Keratinocyte (primary cell): ENCODE data around the gene LYSET. TPM values are rescaled to one million over a fixed set of nuclear protein-coding genes. Genes with fewer than 3 reads are reported as not detected.

ENCODE experiments used
- DNase-seq: peaks from one replicate; pipeline ENCODE4 v3.0.0-alpha.2; 2011; ENCODE audit warnings: low read depth, missing footprints, low spot score
- FAIRE-seq: peaks from 2 replicates; lab custom pipeline; 2011; peaks lifted over from hg19 to GRCh38; lab: Jason Lieb, UNC
- H2AFZ ChIP-seq: 2 replicates; pipeline ENCODE4 v1.6.0; 2012; ENCODE audit warnings: low read length, control low read depth, inconsistent platforms; ENCODE audit not compliant: control insufficient read depth
- H3K27ac ChIP-seq: 2 replicates; pipeline ENCODE4 v1.5.1; 2011; ENCODE audit warnings: low read length; ENCODE audit not compliant: control insufficient read depth, insufficient read depth
- H3K27me3 ChIP-seq: 3 replicates; pipeline ENCODE4 v1.6.0; 2011; ENCODE audit warnings: low read length; ENCODE audit not compliant: control insufficient read depth, insufficient read depth; ENCODE audit errors: extremely low read depth
- H3K36me3 ChIP-seq, 2 experiments: 2 replicates in 1 of 2; 3 replicates in 1 of 2; pipeline ENCODE4 v1.5.1; 2011; ENCODE audit warnings: low read length in 2 of 2, mild to moderate bottlenecking in 1 of 2; ENCODE audit not compliant: control insufficient read depth in 2 of 2, insufficient read depth in 2 of 2; ENCODE audit errors: extremely low read depth in 1 of 2
- H3K4me1 ChIP-seq: 3 replicates; pipeline ENCODE4 v1.5.1; 2011; ENCODE audit warnings: low read length; ENCODE audit not compliant: control insufficient read depth, insufficient read depth; ENCODE audit errors: extremely low read depth
- H3K4me2 ChIP-seq: 3 replicates; pipeline ENCODE4 v1.6.0; 2011; ENCODE audit warnings: low read depth, low read length; ENCODE audit not compliant: control insufficient read depth, insufficient read depth; ENCODE audit errors: extremely low read depth
- H3K4me3 ChIP-seq, 3 experiments: fragments of 200-600 bp in 1 of 3; sonication (generic) in 1 of 3; 2 replicates in 2 of 3; 3 replicates in 1 of 3; pipeline ENCODE4 v1.5.1; 2011 to 2016; ENCODE audit warnings: low read length in 3 of 3, mild to moderate bottlenecking in 3 of 3, control low read depth in 2 of 3, inconsistent platforms in 1 of 3, low read depth in 1 of 3, mixed read lengths in 1 of 3, mixed run types in 1 of 3, moderate library complexity in 1 of 3; ENCODE audit not compliant: control insufficient read depth in 2 of 3, insufficient read depth in 2 of 3; ENCODE audit errors: extremely low read depth in 1 of 3
- H3K79me2 ChIP-seq: 2 replicates; pipeline ENCODE4 v1.6.0; 2012; ENCODE audit warnings: low read length; ENCODE audit not compliant: control insufficient read depth, insufficient read depth
- H3K9ac ChIP-seq: 3 replicates; pipeline ENCODE4 v1.6.0; 2011; ENCODE audit warnings: low read length; ENCODE audit not compliant: control insufficient read depth, insufficient read depth; ENCODE audit errors: extremely low read depth
- H3K9me1 ChIP-seq: 3 replicates; pipeline ENCODE4 v1.6.0; 2011; ENCODE audit warnings: low read length; ENCODE audit not compliant: control insufficient read depth, insufficient read depth; ENCODE audit errors: extremely low read depth
- H3K9me3 ChIP-seq: 2 replicates; pipeline ENCODE4 v1.5.1; 2012; ENCODE audit warnings: low read depth, low read length; ENCODE audit not compliant: control insufficient read depth
- H4K20me1 ChIP-seq: 3 replicates; pipeline ENCODE4 v1.6.0; 2011; ENCODE audit warnings: low read length; ENCODE audit not compliant: control insufficient read depth, insufficient read depth; ENCODE audit errors: extremely low read depth
- EZH2 ChIP-seq: IDR thresholded peaks from one replicate; pipeline ENCODE4 v1.6.1; 2012; ENCODE audit warnings: inconsistent platforms, mild to moderate bottlenecking, low read length, moderate library complexity
- dilution Hi-C: fragments of 300-500 bp; cut with MboI; formaldehyde crosslinking; loops from one replicate; pipeline ENCODE4 v1.7.0; 2020; ENCODE audit warnings: low sequenced_read_pairs; ENCODE audit not compliant: extremely low pct_ligation_motif_present
- polyA plus RNA-seq, 5 experiments: library from polyadenylated mRNA; depleted of rRNA in 3 of 5; stranded (reverse) in 3 of 5; stranded (forward) in 1 of 5; unstranded in 1 of 5; fragments of >200 nt; gene quantifications; 1 replicate in 1 of 5; 2 replicates in 3 of 5; 3 replicates in 1 of 5; pipeline versions ENCODE4 v1.2.1 to v1.2.3, GENCODE V29; 2011 to 2012; ENCODE audit warnings: missing spikeins in 2 of 5, low read depth in 1 of 5, low replicate concordance in 1 of 5
- TF ChIP-seq, protein P1 (sequence below), 3 experiments: IDR thresholded peaks in 1 of 3; conservative IDR thresholded peaks in 1 of 3; optimal IDR thresholded peaks in 1 of 3; 2 replicates in 2 of 3; 3 replicates in 1 of 3; pipeline versions ENCODE3 to v1.5.1; 2011; ENCODE audit warnings: low read length in 3 of 3, mild to moderate bottlenecking in 3 of 3, moderate library complexity in 2 of 3, control low read depth in 1 of 3, inconsistent platforms in 1 of 3; ENCODE audit not compliant: insufficient read depth in 2 of 3; ENCODE audit errors: extremely low read depth in 1 of 3

LYSET gene
- polyA plus RNA-seq, 1 donor (not counting 4 experiments of a cell fraction or from before 2014, with no cell fraction given) = 24.6 TPM

DNA sequence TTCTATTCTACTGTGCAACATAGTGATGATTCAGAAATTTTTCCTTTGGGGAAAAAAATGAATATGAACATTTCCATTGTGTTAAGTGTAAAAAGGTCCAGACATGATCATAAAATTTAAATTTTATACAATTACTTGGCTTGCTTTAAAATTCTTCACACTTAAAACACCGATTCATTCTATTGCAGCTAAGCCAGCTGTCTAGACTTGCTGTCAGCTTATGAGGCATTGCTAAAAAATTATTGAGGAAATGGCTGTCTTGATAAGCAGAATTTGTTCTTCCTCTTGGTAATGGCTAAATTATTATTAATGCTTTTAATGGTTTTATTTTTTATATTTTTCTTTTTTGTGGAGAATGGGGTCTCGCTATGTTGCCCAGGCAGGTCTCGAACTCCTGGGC lies 1.8 kb downstream of the LYSET start:
- H3K9me3 ChIP-seq = no peaks in the 10 kb centered on the region
- peak overlapping the region; percentile 56 for H3K27ac ChIP-seq
- TF ChIP-seq, protein P1, sequence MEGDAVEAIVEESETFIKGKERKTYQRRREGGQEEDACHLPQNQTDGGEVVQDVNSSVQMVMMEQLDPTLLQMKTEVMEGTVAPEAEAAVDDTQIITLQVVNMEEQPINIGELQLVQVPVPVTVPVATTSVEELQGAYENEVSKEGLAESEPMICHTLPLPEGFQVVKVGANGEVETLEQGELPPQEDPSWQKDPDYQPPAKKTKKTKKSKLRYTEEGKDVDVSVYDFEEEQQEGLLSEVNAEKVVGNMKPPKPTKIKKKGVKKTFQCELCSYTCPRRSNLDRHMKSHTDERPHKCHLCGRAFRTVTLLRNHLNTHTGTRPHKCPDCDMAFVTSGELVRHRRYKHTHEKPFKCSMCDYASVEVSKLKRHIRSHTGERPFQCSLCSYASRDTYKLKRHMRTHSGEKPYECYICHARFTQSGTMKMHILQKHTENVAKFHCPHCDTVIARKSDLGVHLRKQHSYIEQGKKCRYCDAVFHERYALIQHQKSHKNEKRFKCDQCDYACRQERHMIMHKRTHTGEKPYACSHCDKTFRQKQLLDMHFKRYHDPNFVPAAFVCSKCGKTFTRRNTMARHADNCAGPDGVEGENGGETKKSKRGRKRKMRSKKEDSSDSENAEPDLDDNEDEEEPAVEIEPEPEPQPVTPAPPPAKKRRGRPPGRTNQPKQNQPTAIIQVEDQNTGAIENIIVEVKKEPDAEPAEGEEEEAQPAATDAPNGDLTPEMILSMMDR (optimal IDR thresholded peaks at IDR 0.05 in 1 of 3, IDR thresholded peaks at IDR 0.05 in 1 of 3, conservative IDR thresholded peaks at IDR 0.05 in 1 of 3; ENCODE audit: extremely low read depth in 1 of 3, insufficient read depth in 2 of 3, low read length in 3 of 3) = no peak
- no peak for TF ChIP-seq EZH2
- H3K27me3 ChIP-seq = no peaks in the 10 kb centered on the region
- DNase-seq (no peak), FAIRE-seq (no peak)
- peaks cover 20% of the 10 kb centered on the region for H3K79me2 ChIP-seq
- dilution Hi-C loops = no loop called here
- no peaks in the 10 kb centered on the region for H3K9me1 ChIP-seq
- H3K4me1 ChIP-seq = peaks cover 21% of the 10 kb centered on the region
- no peak overlapping the region for H2AFZ ChIP-seq
- H3K36me3 ChIP-seq = peaks cover 7% of the 10 kb centered on the region in 2 experiments
- H3K4me2 ChIP-seq = no peak overlapping the region
- H3K4me3 ChIP-seq = no peak overlapping the region
- no peak overlapping the region for H3K9ac ChIP-seq
- no peaks in the 10 kb centered on the region for H4K20me1 ChIP-seq

DNA sequence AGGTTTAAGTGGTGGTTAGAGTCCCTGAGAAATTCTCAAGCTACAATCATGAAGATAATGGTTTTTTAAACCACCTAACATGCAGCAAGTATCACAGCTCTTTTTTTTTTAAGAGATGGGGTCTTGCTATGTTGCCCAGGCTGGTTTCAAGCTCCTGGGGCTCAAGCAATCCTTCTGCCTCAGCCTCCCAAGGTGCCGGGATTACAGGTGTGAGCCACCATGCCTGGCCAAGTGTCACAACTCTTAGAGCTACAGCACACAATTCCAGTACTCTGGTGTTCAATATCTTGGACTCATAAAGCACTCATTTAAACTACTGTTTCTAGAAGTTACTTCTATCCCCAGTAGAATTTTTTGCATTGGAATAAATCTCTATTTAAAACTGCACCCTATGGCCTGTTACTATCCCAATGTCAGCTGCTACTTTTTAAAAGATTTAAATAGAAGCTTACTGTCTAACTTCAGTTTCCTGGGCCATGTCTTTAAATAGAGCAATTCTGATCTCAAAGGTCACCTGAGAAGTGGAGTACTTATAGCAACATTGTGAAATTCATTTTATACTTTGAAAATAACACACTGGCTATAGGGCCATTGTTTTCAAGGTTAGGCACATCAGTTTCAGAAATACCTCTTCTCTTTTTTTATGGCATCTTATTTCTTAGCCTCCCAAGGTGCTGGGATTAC lies 10.3 kb downstream of the LYSET start:
- Histone ChIP-seq H4K20me1 (no peaks in the 10 kb centered on the region), H3K4me1 (peaks cover 4% of the 10 kb centered on the region), H3K4me2 (no peak overlapping the region), H3K27ac (no peak overlapping the region), H3K9ac (no peak overlapping the region), H2AFZ (no peak overlapping the region), H3K79me2 (no peaks in the 10 kb centered on the region), H3K36me3 (no peaks in the 10 kb centered on the region), H3K27me3 (no peaks in the 10 kb centered on the region), H3K9me3 (no peaks in the 10 kb centered on the region), H3K9me1 (no peaks in the 10 kb centered on the region), H3K4me3 (no peak overlapping the region)
- TF ChIP-seq EZH2 = no peak
- TF ChIP-seq, protein P1 (optimal IDR thresholded peaks at IDR 0.05 in 1 of 3, IDR thresholded peaks at IDR 0.05 in 1 of 3, conservative IDR thresholded peaks at IDR 0.05 in 1 of 3; ENCODE audit: extremely low read depth in 1 of 3, insufficient read depth in 2 of 3, low read length in 3 of 3) = no peak
- dilution Hi-C loops = no loop called here
- FAIRE-seq (no peak), DNase-seq (no peak)
